CD14-positive monocyte (primary cell): ENCODE measurements around the gene COL27A1. TPM values are rescaled to one million over a fixed set of nuclear protein-coding genes. Genes with fewer than 3 reads are reported as not detected.

Source experiments
- DNase-seq, 3 donors: peaks; one replicate each; pipeline ENCODE4 v3.0.0-alpha.2; 2011 to 2022
- H2AFZ ChIP-seq: 2 replicates; pipeline ENCODE4 v1.6.0; 2012; ENCODE audit warnings: mild to moderate bottlenecking, low read depth, low read length, inconsistent platforms; ENCODE audit not compliant: insufficient read depth, poor library complexity, severe bottlenecking
- H3K27ac ChIP-seq, 2 donors: 1 replicate in 1 of 2; 2 replicates in 1 of 2; pipeline ENCODE4 v1.5.1; 2012 to 2013; ENCODE audit warnings: low read length in 2 of 2, control low read depth in 1 of 2, inconsistent platforms in 1 of 2, low read depth in 1 of 2, mild to moderate bottlenecking in 1 of 2
- H3K27me3 ChIP-seq, 2 donors: one replicate each; pipeline versions ENCODE4 v1.6.0 to v1.6.1; 2011 to 2013; ENCODE audit warnings: low read length in 2 of 2; ENCODE audit not compliant: control insufficient read depth in 2 of 2, insufficient read depth in 2 of 2
- H3K36me3 ChIP-seq, 2 donors: replicated peaks in 1 of 2; 1 replicate in 1 of 2; 2 replicates in 1 of 2; pipeline versions ENCODE4 v1.5.1 to v1.6.1; 2012 to 2013; ENCODE audit warnings: low read length in 2 of 2, control low read depth in 1 of 2, inconsistent platforms in 1 of 2, mild to moderate bottlenecking in 1 of 2; ENCODE audit not compliant: insufficient read depth in 2 of 2, control insufficient read depth in 1 of 2
- H3K4me1 ChIP-seq, 2 donors: 1 replicate in 1 of 2; 2 replicates in 1 of 2; pipeline versions ENCODE4 v1.5.1 to v1.6.1; 2012 to 2013; ENCODE audit warnings: low read length in 2 of 2, control low read depth in 1 of 2, inconsistent platforms in 1 of 2, mild to moderate bottlenecking in 1 of 2, moderate library complexity in 1 of 2; ENCODE audit not compliant: insufficient read depth in 2 of 2, control insufficient read depth in 1 of 2
- H3K4me2 ChIP-seq: replicated peaks from 2 replicates; pipeline ENCODE3; 2012; ENCODE audit warnings: low read length, moderate library complexity, mild to moderate bottlenecking; ENCODE audit not compliant: poor library complexity, severe bottlenecking; ENCODE audit errors: extremely low read depth
- H3K4me3 ChIP-seq, 3 experiments: fragments of 200-600 bp in 1 of 3; sonication (generic) in 1 of 3; replicated peaks in 1 of 3; 1 replicate in 2 of 3; 2 replicates in 1 of 3; pipeline ENCODE4 v1.5.1; 2011 to 2013; ENCODE audit warnings: low read length in 3 of 3, mild to moderate bottlenecking in 3 of 3, control low read depth in 2 of 3, low read depth in 2 of 3, inconsistent platforms in 1 of 3, moderate library complexity in 1 of 3
- H3K79me2 ChIP-seq: 2 replicates; pipeline ENCODE4 v1.6.0; 2012; ENCODE audit warnings: mild to moderate bottlenecking, control low read depth, inconsistent platforms, low read length, moderate library complexity; ENCODE audit not compliant: insufficient read depth
- H3K9ac ChIP-seq: 2 replicates; pipeline ENCODE4 v1.6.0; 2017; ENCODE audit warnings: low read length, mild to moderate bottlenecking; ENCODE audit not compliant: insufficient read depth, poor library complexity, severe bottlenecking
- H3K9me3 ChIP-seq, 2 donors: replicated peaks in 1 of 2; 1 replicate in 1 of 2; 2 replicates in 1 of 2; pipeline versions ENCODE4 v1.5.1 to v1.6.1; 2012 to 2013; ENCODE audit warnings: low read length in 2 of 2, control low read depth in 1 of 2; ENCODE audit not compliant: control insufficient read depth in 1 of 2, insufficient read depth in 1 of 2
- H4K20me1 ChIP-seq: 2 replicates; pipeline ENCODE4 v1.6.0; 2012; ENCODE audit warnings: mild to moderate bottlenecking, low read length, control low read depth, moderate library complexity; ENCODE audit not compliant: insufficient read depth
- H3K27ac Mint-ChIP-seq, 7 donors: one replicate each; pipeline ENCODE4 v1.8.0; 2020; ENCODE audit warnings: mild to moderate bottlenecking in 7 of 7, mixed read lengths in 7 of 7, moderate library complexity in 6 of 7, inconsistent platforms in 2 of 7
- H3K27me3 Mint-ChIP-seq, 3 donors: one replicate each; pipeline ENCODE4 v1.8.0; 2021 to 2022; ENCODE audit warnings: low read depth in 3 of 3, mild to moderate bottlenecking in 3 of 3, mixed read lengths in 3 of 3, moderate library complexity in 3 of 3, inconsistent platforms in 1 of 3
- H3K36me3 Mint-ChIP-seq, 2 donors: one replicate each; pipeline ENCODE4 v1.8.0; 2020; ENCODE audit warnings: mixed read lengths in 2 of 2, inconsistent platforms in 1 of 2, mild to moderate bottlenecking in 1 of 2
- H3K4me1 Mint-ChIP-seq: one replicate; pipeline ENCODE4 v1.8.0; 2020; ENCODE audit warnings: mild to moderate bottlenecking, mixed read lengths
- H3K4me3 Mint-ChIP-seq, 2 donors: one replicate each; pipeline ENCODE4 v1.8.0; 2020; ENCODE audit warnings: mild to moderate bottlenecking in 2 of 2, mixed read lengths in 2 of 2, moderate library complexity in 1 of 2
- H3K9me3 Mint-ChIP-seq, 7 donors: one replicate each; pipeline ENCODE4 v1.8.0; 2020 to 2022; ENCODE audit warnings: mixed read lengths in 7 of 7, mild to moderate bottlenecking in 6 of 7, moderate library complexity in 6 of 7, inconsistent platforms in 2 of 7
- WGBS: methylation state at CpG from one replicate; pipeline ENCODE4 v1.1.5; 2013; ENCODE audit warnings: missing lambda C conversion rate; ENCODE audit not compliant: insufficient coverage; 5-methylcytosine and 5-hydroxymethylcytosine counted together
- intact Hi-C, 2 donors: fragments of 100-400 bp; cut with micrococcal nuclease; formaldehyde crosslinking; loops; one replicate each; pipeline versions ENCODE4 v1.15.0 to v1.15.1; 2023
- polyA plus RNA-seq, 3 donors: library from polyadenylated mRNA; depleted of rRNA in 1 of 3; unstranded in 2 of 3; stranded (reverse) in 1 of 3; fragments of 300-500 nt in 2 of 3; fragments of >200 nt in 1 of 3; fragmentation: Illumina TruSeq in 2 of 3; gene quantifications; 1 replicate in 2 of 3; 2 replicates in 1 of 3; pipeline ENCODE4 v1.2.3, GENCODE V29; 2012 to 2021
- TF ChIP-seq, protein P1 (sequence below): fragments of 200-600 bp; IDR thresholded peaks from one replicate; pipeline ENCODE4 v1.8.0; 2022; ENCODE audit warnings: antibody characterized with exemption, mild to moderate bottlenecking

COL27A1 gene
- polyA plus RNA-seq, 3 donors = 0.03 TPM; not detected in 2

DNA sequence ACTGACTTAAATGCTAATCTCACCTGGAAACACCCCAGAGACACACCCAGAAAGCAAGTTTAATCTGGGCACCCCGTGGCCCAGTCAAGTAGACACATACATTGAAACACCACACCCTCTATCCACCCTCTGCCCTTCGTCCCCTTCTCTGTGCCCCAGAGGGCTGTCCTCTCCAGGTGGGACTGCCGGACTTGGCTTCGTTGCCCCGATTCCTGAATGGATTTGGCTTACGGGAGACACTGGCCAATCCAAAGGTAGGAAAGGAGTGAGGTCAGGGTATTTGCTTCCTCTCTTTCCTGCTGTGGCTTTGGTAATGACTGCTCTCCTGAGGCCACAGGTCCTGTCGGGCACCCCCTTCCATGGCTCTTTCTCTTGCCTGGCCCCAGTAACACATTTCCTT is 25.2 kb upstream of the COL27A1 start:
- Histone ChIP-seq H3K9me3 (peaks cover 12 to 14% of the 10 kb centered on the region in 2 donors), H3K27me3 (no peaks in the 10 kb centered on the region), H3K4me1 (no peaks in the 10 kb centered on the region), H3K4me3 (no peak overlapping the region), H2AFZ (no peak overlapping the region), H4K20me1 (no peaks in the 10 kb centered on the region), H3K36me3 (no peaks in the 10 kb centered on the region), H3K4me2 (no peak overlapping the region), H3K9ac (no peak overlapping the region), H3K27ac (no peak overlapping the region), H3K79me2 (no peaks in the 10 kb centered on the region)
- Mint-ChIP-seq H3K4me3 (no peak overlapping the region), H3K27me3 (peaks cover 6 to 18% (median 13%) of the 10 kb centered on the region in 3 donors), H3K9me3 (peaks cover 7 to 16% (median 15%) of the 10 kb centered on the region in 7 donors), H3K4me1 (peaks cover 2% of the 10 kb centered on the region), H3K36me3 (no peaks in the 10 kb centered on the region), H3K27ac (no peak overlapping the region)
- TF ChIP-seq, protein P1, sequence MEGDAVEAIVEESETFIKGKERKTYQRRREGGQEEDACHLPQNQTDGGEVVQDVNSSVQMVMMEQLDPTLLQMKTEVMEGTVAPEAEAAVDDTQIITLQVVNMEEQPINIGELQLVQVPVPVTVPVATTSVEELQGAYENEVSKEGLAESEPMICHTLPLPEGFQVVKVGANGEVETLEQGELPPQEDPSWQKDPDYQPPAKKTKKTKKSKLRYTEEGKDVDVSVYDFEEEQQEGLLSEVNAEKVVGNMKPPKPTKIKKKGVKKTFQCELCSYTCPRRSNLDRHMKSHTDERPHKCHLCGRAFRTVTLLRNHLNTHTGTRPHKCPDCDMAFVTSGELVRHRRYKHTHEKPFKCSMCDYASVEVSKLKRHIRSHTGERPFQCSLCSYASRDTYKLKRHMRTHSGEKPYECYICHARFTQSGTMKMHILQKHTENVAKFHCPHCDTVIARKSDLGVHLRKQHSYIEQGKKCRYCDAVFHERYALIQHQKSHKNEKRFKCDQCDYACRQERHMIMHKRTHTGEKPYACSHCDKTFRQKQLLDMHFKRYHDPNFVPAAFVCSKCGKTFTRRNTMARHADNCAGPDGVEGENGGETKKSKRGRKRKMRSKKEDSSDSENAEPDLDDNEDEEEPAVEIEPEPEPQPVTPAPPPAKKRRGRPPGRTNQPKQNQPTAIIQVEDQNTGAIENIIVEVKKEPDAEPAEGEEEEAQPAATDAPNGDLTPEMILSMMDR = no peak
- 100% methylated on average over 1 of the region's 7 CpGs for WGBS
- intact Hi-C loops = no loop called here
- DNase-seq = no peak

DNA sequence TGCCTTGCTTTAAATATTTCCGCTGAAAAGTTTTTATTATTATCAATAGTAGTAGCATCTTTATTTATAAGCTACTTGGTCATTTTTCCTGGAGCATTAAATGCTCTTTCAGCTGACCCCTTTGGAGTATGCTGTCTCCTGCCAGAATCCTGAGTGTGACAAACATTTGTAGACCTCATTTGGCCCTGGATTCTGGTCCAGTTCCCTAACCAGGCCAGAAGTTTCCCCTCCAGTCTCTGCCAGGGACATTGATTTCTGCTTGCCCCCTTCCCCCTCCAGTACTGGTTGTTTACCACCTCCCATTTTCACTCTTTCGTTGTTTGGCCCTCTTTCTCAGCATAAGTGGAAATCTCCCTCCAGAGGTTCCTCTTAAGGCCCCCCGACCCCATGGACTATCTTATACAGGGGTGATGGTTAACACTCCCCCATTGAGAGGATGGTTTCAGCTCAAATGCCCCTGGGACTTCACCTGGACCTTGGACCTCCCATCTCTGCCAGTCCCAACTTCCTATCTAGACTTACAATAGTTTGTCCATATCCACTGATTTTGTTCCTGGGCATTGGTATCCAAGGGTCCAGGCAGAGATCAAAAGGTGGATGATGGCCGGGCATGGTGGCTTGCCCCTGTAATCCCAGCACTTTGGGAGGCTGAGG is 24.6 kb upstream of the COL27A1 start:
- no peak overlapping the region for H3K27ac Mint-ChIP-seq

More for the DNA sequence above, 24.6 kb upstream of the COL27A1 start:
- Histone ChIP-seq H3K4me1 (no peaks in the 10 kb centered on the region), H3K27ac (no peak overlapping the region), H3K27me3 (no peaks in the 10 kb centered on the region), H4K20me1 (no peaks in the 10 kb centered on the region), H3K9me3 (peaks cover 12 to 14% of the 10 kb centered on the region in 2 donors), H3K4me2 (no peak overlapping the region), H3K9ac (no peak overlapping the region), H3K79me2 (no peaks in the 10 kb centered on the region), H3K36me3 (no peaks in the 10 kb centered on the region), H2AFZ (no peak overlapping the region), H3K4me3 (no peak overlapping the region)
- Mint-ChIP-seq H3K4me3 (no peak overlapping the region), H3K27me3 (peaks cover 7 to 18% (median 15%) of the 10 kb centered on the region in 3 donors), H3K36me3 (no peaks in the 10 kb centered on the region), H3K9me3 (peaks cover 7 to 16% (median 15%) of the 10 kb centered on the region in 7 donors), H3K4me1 (peaks cover 2% of the 10 kb centered on the region)
- TF ChIP-seq, protein P1 = no peak
- WGBS = 86% methylated on average over 1 of the region's 4 CpGs
- intact Hi-C loops = no loop called here
- no peak for DNase-seq
